ENCODE results near the gene EDN1.
A peak's percentile ranks its signal among the peaks of the same experiment; 100 is the strongest.
"Not testable (repeated sequence)": the region's sequence is repeated elsewhere in the genome, so short reads cannot be mapped to it uniquely, and the experiment has no call there.

The EDN1 gene

DNA sequence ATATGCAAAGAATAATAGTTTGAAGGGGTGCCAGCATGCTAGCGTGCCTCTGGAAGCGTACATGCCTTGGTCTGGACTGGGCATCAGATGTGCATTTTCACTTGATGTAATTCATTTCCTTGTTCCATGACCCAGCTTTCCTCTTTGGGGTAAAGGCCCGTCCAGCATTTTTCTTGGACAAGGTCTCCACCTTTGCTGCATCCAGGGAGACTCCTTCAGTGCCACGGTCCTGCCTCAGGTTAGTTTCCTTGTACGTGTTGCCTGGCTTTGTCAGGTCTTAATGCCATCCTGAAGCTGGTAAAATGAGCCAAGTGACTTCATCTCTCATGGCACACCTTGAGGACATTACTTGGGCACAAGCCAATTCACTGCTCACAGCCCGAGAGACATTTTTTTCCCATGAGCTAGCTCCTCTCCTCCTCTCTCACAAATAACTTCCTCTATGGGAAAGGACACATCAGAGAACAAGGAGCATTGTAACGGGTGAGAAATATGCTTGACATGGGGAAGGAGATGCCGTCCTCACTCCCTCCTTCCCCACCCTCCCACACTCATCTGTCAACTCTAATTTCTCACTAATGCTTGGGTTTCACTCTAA, 23.9 kb downstream of the EDN1 start:
- peak overlapping the region; percentile 7 for H3K4me3 ChIP-seq
- DNase-seq (ENCODE audit: low spot score) = no peak
- TF ChIP-seq, protein P1, sequence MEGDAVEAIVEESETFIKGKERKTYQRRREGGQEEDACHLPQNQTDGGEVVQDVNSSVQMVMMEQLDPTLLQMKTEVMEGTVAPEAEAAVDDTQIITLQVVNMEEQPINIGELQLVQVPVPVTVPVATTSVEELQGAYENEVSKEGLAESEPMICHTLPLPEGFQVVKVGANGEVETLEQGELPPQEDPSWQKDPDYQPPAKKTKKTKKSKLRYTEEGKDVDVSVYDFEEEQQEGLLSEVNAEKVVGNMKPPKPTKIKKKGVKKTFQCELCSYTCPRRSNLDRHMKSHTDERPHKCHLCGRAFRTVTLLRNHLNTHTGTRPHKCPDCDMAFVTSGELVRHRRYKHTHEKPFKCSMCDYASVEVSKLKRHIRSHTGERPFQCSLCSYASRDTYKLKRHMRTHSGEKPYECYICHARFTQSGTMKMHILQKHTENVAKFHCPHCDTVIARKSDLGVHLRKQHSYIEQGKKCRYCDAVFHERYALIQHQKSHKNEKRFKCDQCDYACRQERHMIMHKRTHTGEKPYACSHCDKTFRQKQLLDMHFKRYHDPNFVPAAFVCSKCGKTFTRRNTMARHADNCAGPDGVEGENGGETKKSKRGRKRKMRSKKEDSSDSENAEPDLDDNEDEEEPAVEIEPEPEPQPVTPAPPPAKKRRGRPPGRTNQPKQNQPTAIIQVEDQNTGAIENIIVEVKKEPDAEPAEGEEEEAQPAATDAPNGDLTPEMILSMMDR (IDR thresholded peaks at IDR 0.05) = no peak
- peak overlapping the region in 1 of 2 donors; percentile 13 for H3K27ac ChIP-seq

DNA sequence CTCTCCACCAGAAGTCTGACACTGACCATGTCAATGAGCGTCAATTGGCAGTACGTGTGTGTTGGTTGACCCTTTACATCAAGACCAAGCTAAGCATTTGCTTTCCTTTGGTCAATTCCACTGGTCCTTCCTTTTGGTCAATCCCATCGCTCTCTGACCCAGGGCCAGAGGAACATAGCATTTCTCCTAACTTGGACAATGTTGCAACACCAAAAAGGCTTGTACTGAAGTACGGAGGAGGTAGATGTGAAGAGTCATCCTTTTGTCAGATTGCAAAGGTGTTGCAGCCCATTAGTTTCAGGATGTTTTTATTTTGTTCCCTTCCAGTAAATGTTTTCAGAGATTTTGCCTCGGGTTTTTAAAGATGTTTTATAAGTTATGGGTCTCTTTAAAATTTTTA, 24.6 kb downstream of the EDN1 start:
- Histone ChIP-seq H3K27ac (peak overlapping the region in 1 of 2 donors; percentile 13), H3K4me3 (no peak overlapping the region)
- TF ChIP-seq, protein P1 (IDR thresholded peaks at IDR 0.05) = no peak
- no peak for DNase-seq (ENCODE audit: low spot score)

GRCh38 chr6:12315292-12316081, 25.3 kb downstream of the EDN1 start:
- H3K27ac ChIP-seq = no peak overlapping the region
- TF ChIP-seq, protein P1 (IDR thresholded peaks at IDR 0.05) = no peak
- H3K4me3 ChIP-seq = no peak overlapping the region
- DNase-seq (ENCODE audit: low spot score) = no peak

GRCh38 chr6:12318749-12319148, 28.6 kb downstream of the EDN1 start:
- TF ChIP-seq, protein P1 (IDR thresholded peaks at IDR 0.05) = no peak
- Histone ChIP-seq H3K4me3 (no peak overlapping the region), H3K27ac (no peak overlapping the region)
- no peak for DNase-seq (ENCODE audit: low spot score)

DNA sequence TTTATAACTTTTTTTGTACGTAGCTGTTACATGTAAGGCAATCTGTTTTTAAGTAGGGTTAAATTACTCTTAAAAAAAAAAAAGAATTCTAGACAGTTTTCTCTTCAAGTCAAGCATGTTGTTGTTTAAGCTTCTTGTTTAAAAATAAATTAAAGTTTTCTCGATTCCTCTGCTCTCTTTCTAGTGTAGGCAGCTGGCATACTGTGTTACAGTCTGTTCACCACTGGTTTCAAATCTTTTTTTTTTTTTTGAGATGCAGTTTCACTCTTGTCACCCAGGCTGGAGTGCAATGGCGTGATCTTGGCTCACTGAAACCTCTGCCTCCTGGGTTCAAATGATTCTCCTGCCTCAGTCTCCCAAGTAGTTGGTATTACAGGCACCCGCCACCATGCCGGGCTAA, 29.9 kb downstream of the EDN1 start:
- not testable (repeated sequence) for DNase-seq (ENCODE audit: low spot score); H3K4me3 ChIP-seq; H3K27ac ChIP-seq

- no peak for DNase-seq (ENCODE audit: low spot score)
- TF ChIP-seq, protein P1 (IDR thresholded peaks at IDR 0.05) = no peak
- Histone ChIP-seq H3K4me3 (no peak overlapping the region), H3K27ac (no peak overlapping the region)
Observed at GRCh38 chr6:12324099-12324498, 33.9 kb downstream of the EDN1 start.

DNA sequence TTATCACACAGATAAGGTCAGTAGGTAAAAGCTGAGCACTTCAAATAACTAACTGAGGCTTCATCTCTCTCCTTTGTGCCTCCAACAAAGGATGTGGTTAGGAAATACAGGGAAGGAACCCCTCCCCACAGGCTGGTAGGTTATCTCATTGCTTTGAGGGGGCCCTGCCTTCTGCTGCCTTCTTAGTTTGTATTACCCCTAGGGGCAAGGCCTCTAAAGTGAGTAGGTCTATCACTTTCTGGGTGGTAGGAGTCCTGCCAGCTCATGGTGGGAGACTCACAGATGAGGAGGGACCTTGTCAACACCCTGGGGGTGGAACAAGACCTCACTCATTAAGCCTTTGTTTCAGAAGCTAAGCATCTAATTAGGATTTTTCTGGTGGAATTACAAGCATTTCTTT, 34.6 kb downstream of the EDN1 start:
- Histone ChIP-seq H3K4me3 (no peak overlapping the region), H3K27ac (no peak overlapping the region)
- TF ChIP-seq, protein P1 (IDR thresholded peaks at IDR 0.05) = no peak
- no peak for DNase-seq (ENCODE audit: low spot score)
